ENCODE results near the gene DPP8.
"Not testable (repeated sequence)": the region's sequence is repeated elsewhere in the genome, so short reads cannot be mapped to it uniquely, and the experiment has no call there.

Gene DPP8

DNA sequence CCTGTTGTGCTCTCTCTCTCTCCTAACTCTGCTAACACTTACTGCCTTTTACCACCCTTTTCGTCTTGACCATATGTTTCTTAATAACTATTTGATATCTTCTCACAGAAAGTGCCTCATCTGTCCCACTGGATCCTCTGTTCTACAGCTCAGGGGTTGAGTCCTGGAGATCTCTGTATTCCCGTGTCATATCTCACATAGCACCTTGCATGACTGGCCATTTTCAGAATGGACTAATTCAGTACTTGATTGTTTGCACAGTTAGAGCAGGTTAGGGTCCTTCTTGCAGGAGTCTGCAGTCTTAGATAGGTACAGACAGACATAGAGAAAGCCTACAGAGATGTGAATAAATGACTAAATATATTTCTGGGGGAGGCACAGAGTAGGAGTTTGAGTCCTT is 33.7 kb upstream of the DPP8 start:
- no peak for DNase-seq (ENCODE audit: low spot score)
- TF ChIP-seq, protein P1, sequence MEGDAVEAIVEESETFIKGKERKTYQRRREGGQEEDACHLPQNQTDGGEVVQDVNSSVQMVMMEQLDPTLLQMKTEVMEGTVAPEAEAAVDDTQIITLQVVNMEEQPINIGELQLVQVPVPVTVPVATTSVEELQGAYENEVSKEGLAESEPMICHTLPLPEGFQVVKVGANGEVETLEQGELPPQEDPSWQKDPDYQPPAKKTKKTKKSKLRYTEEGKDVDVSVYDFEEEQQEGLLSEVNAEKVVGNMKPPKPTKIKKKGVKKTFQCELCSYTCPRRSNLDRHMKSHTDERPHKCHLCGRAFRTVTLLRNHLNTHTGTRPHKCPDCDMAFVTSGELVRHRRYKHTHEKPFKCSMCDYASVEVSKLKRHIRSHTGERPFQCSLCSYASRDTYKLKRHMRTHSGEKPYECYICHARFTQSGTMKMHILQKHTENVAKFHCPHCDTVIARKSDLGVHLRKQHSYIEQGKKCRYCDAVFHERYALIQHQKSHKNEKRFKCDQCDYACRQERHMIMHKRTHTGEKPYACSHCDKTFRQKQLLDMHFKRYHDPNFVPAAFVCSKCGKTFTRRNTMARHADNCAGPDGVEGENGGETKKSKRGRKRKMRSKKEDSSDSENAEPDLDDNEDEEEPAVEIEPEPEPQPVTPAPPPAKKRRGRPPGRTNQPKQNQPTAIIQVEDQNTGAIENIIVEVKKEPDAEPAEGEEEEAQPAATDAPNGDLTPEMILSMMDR (IDR thresholded peaks at IDR 0.05; ENCODE audit: extremely low read depth, missing control alignments): no peak

DNA sequence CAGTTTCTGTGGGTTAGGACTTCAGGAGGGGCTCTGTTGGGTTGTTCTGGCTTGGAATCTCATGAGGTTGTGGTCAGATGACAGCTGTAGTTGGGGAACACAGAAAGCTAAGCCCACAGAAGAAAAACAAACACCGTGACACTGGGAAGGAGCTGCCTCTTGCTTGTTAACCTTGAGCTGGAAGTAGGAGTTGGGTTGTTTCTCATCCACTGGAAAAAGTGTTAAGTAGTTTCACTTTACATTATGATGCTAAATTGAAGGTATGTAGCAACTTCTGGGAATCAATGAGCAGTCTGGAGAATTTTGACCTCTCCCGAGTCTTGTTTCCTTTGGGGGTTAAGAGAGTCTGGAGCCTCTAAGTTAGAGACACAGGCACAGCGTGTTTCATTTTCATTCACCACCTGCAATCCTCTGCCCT is 33.2 kb upstream of the DPP8 start:
- TF ChIP-seq, protein P1 (IDR thresholded peaks at IDR 0.05; ENCODE audit: extremely low read depth, missing control alignments): no peak
- no peak for DNase-seq (ENCODE audit: low spot score)

DNA sequence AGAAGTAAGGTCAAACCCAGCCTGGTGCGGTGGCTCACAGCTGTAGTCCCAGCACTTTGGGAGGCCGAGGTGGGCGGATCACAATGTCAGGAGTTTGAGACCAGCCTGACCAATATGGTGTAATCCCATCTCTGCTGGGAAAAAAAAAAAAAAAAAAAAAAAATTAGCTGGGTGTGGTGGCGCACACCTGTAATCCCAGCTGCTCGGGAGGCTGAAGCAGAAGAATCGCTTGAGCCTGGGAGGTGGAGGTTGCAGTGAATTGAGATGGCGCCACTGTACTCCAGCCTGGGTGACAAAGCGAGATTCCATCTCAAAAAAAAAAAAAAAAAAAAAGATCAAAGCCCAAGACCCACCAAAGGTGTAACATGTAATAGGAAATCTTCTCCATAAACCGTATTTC is 31.8 kb upstream of the DPP8 start:
- not testable (repeated sequence) for DNase-seq (ENCODE audit: low spot score)

DNA sequence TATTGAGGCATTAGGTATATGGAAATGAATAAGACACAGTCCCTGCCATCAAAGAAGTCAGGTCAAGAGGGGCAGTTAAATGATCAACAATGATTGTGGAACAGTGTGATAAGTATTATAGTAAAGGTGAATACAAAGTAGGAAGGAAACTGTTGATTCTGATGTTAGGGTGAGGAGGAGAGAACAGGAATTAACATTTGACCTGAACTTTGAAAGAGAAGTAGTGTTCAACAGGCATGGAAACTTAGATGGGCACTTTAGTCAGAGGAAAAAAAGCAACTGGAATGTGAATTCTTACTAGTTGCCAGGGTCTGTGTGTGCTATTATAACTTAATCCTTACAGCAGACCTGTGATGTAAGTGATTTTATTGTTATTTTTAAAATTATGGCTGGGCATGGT is 30.4 kb upstream of the DPP8 start:
- DNase-seq (ENCODE audit: low spot score): no peak
- TF ChIP-seq, protein P1 (IDR thresholded peaks at IDR 0.05; ENCODE audit: extremely low read depth, missing control alignments): no peak

DNA sequence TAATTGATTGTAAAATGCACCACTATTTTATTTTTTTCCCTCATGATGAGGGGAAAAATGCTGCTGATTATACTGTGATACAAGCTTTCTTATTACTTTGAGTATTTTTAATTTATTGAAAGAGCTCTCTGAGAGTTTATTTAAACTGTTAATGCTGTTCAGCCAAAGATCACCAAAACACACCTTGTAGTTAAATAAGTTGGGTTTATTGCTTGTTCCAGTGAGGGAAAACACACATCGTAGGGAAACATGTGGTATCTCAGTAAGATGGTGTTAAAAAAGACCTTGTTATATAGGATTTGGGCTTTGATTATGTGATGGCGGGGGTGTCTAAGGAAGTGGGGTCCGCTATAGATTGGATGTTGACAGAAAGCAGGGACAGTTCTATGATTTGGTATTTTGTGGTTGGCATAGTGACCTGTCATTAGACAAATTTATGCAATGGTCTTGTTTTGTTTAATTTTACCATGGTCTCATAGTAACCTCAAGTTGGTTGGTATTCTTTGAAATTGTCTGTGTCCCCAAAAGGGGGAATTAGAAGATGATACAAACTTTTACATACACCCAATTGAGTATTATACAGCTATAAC is 23.8 kb upstream of the DPP8 start:
- TF ChIP-seq, protein P1 (IDR thresholded peaks at IDR 0.05; ENCODE audit: extremely low read depth, missing control alignments): no peak
- DNase-seq (ENCODE audit: low spot score): no peak

DNA sequence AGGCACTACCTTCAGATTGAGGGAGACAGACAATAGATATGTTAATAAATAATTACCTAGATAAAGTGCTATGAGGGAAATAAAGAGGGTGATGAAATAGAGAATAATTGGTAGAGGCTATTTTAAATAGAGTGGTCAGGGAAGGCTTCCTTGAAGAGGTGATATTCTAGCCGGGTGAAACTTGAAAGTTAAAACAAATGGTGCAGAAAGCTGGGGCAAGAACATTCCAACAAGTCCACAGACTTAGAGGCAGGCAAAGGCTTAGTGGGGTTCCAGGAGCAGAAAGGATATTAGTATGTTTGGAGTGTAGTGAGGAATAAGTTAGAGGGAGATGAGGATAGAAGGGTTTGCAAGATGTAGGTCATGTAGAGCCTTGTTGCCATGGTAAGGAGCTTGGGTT is 22.8 kb upstream of the DPP8 start:
- DNase-seq (ENCODE audit: low spot score): no peak
- TF ChIP-seq, protein P1 (IDR thresholded peaks at IDR 0.05; ENCODE audit: extremely low read depth, missing control alignments): no peak

DNA sequence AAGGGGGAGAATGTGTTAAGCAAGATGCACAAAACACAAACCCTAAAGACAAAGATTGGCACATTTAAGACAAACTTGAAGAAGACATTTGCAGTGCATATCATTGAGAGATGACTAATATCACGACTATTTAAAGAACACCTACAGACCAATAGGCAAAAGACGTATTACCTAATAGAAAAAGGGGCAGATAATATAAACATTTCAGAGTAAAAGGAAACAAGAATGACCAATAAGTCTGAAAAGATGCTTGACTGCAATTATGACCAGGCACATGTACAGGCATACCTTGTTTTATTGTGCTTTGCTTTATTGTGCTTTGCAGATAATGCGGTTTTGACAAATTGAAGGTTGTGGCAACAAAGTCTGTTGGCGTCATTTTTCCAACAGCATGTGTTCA is 17.7 kb upstream of the DPP8 start:
- TF ChIP-seq, protein P1 (IDR thresholded peaks at IDR 0.05; ENCODE audit: extremely low read depth, missing control alignments): no peak
- no peak for DNase-seq (ENCODE audit: low spot score)

DNA sequence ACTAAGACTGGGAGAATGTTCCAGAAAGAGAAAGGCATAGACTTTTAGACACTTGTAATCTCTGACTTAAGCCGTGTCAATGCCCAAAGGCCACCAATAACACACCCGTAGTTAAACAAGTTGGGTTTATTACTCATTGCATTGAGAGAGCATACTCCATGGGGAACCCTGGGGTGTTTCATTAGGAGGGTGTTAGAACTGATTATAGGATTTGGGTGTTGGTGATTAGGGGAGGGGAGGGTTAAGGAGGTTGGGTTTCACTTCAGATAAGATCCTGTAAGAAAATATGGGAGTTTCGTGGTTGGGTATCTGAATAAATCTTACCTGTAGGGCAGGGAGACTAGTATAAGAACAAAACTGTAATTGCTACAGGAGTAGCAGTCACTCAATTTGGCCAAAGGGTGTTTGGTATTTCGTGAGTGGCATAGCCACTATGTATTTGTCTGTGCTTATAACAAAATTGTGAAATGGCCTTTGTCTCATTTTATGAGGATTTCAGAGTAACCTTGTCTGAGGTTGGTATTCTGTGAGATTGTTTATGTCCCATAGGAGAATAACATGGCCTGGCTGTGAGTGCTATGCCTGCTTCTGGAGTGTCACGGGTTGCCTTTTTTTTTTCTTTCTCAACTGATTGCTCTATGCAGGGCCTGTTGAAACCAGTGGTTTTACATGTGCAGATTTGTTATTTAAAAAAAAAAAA is 15.7 kb upstream of the DPP8 start:
- DNase-seq (ENCODE audit: low spot score): no peak
- TF ChIP-seq, protein P1 (IDR thresholded peaks at IDR 0.05; ENCODE audit: extremely low read depth, missing control alignments): no peak

Measured in GM20000 (cell line).